Activated CD4-positive, alpha-beta T cell treated with anti-CD3 and anti-CD28 coated beads, Interleukin-2, amount 50 U/mL, for 4 hours (primary cell): ENCODE measurements around the gene CRYZ.
"Not testable (repeated sequence)": the region's sequence is repeated elsewhere in the genome, so short reads cannot be mapped to it uniquely, and the experiment has no call there.

Experiments used
- DNase-seq, 2 experiments: peaks; one replicate each; pipeline ENCODE4 v3.0.0-alpha.2; 2020

CRYZ gene

GRCh38 chr1:74732960-74733603, at the start of gene CRYZ, which contains the start of gene TYW3:
CRYZ (minus strand) TSS chr1:74733050; CDS start chr1:74724821, 8,229 bp downstream.
TYW3 (plus strand) TSS chr1:74733152; CDS start chr1:74733245, 93 bp downstream.
- DNase-seq = peak; percentile 83 to 84

- no peak for DNase-seq
These were observed 47.7 kb upstream of the CRYZ start for GRCh38 chr1:74780594-74780993.

GRCh38 chr1:74779750-74780149, 46.9 kb upstream of the CRYZ start:
- no peak for DNase-seq

- no peak for DNase-seq
These were observed 44.7 kb upstream of the CRYZ start for GRCh38 chr1:74777525-74777924.

- no peak for DNase-seq
These were observed 42.9 kb upstream of the CRYZ start for GRCh38 chr1:74775735-74776134.

- no peak for DNase-seq
These were observed 40.7 kb upstream of the CRYZ start for GRCh38 chr1:74773582-74773981.

GRCh38 chr1:74772945-74773344, 40.1 kb upstream of the CRYZ start:
- DNase-seq = no peak

GRCh38 chr1:74771913-74772515, 39.2 kb upstream of the CRYZ start:
- no peak for DNase-seq

- DNase-seq = no peak
These were observed 34.6 kb upstream of the CRYZ start for GRCh38 chr1:74767490-74767889.

GRCh38 chr1:74766579-74766978, 33.7 kb upstream of the CRYZ start:
- no peak for DNase-seq

- no peak for DNase-seq
These were observed 31.0 kb upstream of the CRYZ start for GRCh38 chr1:74763807-74764206.

GRCh38 chr1:74756650-74757049, 23.8 kb upstream of the CRYZ start:
- not testable (repeated sequence) for DNase-seq

- no peak for DNase-seq
These were observed 22.6 kb upstream of the CRYZ start for GRCh38 chr1:74755475-74755874.

GRCh38 chr1:74753104-74753503, 20.3 kb upstream of the CRYZ start:
- no peak for DNase-seq

GRCh38 chr1:74748960-74749359, 16.1 kb upstream of the CRYZ start:
- DNase-seq = no peak

GRCh38 chr1:74745247-74745646, 12.4 kb upstream of the CRYZ start:
- not testable (repeated sequence) for DNase-seq

GRCh38 chr1:74740307-74740980, 7.6 kb upstream of the CRYZ start:
- DNase-seq = not testable (repeated sequence)

GRCh38 chr1:74737333-74737732, 4.5 kb upstream of the CRYZ start:
- no peak for DNase-seq

- peak in 1 of 2 experiments; percentile 18 for DNase-seq
These were observed 994 bp upstream of the CRYZ start for GRCh38 chr1:74733604-74734484.

GRCh38 chr1:74732071-74732946, 541 bp downstream of the CRYZ start:
- DNase-seq = not testable (repeated sequence)

- DNase-seq = no peak
These were observed 1.3 kb downstream of the CRYZ start for GRCh38 chr1:74731399-74732052.
